GM15510 (cell line): Measurements from ENCODE around the gene ROMO1.

Experiments
- POLR2A ChIP-seq: IDR thresholded peaks from 3 replicates; pipeline ENCODE4 v1.6.1; 2011; ENCODE audit warnings: borderline replicate concordance; ENCODE audit not compliant: insufficient read length; ENCODE audit errors: extremely low read depth

ROMO1 gene

GRCh38 chr20:35719717-35720116 is 20.5 kb downstream of the ROMO1 start:
- no peak for TF ChIP-seq POLR2A

DNA sequence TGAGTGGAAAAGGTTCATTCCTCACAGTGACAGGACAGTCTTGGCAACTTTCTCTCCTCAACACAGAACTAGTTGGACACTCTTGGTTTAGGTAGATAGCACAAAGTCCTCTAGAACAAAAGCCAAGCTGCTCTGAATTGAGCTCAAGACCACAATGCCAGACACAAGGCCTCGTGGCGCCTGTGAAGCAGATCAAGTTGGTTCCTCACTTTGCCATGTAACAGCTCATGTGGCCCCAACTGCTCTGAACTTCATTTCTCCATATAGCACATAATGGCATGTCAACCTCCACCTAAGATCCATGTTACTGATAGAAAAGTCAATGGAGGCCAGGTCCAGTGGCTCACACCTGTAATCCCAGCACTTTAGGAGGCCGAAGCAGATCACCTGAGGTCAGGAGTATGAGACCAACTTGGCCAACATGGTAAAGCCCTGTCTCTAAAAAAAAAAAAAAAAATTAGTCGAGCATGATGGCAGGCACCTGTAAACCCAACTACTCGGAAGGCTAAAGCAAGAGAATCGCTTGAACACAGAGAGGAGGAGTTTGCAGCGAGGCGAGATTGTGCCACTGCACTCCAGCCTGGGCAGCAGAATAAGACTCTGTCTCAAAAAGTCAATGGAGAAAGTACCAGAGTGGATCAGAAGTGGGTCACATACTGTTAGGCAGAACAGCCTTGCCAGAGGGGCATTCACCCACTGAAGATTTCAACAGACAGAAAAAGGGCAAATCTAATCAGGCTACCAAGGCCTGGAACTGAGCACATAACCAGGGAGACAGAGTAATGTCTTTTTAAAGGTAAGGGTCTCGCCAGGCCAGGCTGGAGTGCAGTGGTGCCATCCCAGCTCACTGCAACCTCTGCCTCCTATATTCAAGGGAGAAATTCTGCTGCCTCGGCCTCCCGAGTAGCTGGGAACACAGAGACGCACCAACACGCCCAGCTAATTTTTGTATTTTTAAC is 21.2 kb downstream of the ROMO1 start:
- no peak for TF ChIP-seq POLR2A

DNA sequence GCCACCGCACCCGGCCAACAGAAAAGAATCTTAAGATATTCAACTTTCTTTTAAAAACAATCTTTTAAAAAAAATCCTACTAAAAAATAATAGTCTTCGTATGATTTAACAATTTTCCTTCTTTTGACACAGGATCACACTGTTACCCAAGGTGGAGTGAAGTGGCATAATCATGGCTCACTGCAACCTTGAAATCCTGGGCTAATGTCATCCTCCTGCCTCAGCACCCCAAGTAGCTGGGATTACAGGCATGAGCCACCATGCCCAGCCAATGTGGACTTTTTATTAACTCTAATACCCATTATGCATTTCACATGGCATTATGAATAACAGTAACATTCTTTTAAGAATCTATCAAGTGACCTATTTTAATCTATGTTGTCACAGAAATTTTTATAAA is 22.0 kb downstream of the ROMO1 start:
- TF ChIP-seq POLR2A: no peak

- no peak for TF ChIP-seq POLR2A
Observed at GRCh38 chr20:35721621-35722020, 22.4 kb downstream of the ROMO1 start.

- no peak for TF ChIP-seq POLR2A
Observed at GRCh38 chr20:35724321-35725230, 25.4 kb downstream of the ROMO1 start.

DNA sequence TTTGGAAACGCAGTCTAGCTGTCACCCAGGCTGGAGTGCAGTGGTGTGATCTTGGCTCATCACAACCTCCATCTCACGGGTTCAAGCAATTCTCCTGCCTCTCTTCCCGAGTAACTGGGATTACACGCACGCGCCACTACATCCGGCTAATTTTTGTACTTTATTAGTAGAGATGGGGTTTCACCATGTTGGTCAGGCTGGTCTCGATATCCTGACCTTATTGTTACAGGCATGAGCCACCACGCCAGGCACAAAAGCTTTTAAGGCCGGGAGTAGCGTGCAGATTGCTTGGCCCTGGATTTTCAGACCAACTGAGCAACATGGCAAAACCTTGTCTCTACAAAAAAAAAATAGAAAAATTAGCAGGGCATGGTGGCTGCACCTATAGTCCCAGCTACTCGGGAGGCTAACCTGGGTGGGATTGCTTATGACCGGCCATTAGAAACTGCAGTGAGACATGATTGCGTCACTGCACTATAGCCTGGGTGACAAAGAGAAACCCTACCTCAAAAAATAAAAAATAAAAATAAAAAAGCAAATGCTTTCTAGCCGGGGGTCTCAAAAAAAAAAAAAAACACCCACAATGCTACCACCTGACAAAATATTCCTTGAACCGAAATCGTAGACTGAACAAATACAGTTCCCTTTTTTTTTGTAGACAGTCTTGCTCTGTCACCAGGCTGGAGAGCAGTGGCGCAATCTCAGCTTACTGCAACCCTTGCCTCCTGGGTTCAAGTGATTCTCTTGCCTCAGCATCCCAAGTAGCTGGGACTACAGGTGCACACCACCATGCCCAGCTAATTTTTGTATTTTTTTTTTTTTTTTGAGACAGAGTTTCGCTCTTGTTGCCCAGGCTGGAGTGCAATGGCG is 27.9 kb downstream of the ROMO1 start:
- TF ChIP-seq POLR2A: no peak

GRCh38 chr20:35729283-35729807 is 30.1 kb downstream of the ROMO1 start:
- TF ChIP-seq POLR2A: no peak

GRCh38 chr20:35729836-35730582 is 30.8 kb downstream of the ROMO1 start:
- TF ChIP-seq POLR2A: no peak

- TF ChIP-seq POLR2A: no peak
Observed at GRCh38 chr20:35730583-35731468, 31.6 kb downstream of the ROMO1 start.

- no peak for TF ChIP-seq POLR2A
Observed at GRCh38 chr20:35731469-35731788, 32.2 kb downstream of the ROMO1 start.

GRCh38 chr20:35731862-35732643 is 32.8 kb downstream of the ROMO1 start:
- TF ChIP-seq POLR2A: no peak

- TF ChIP-seq POLR2A: no peak
Observed at GRCh38 chr20:35732644-35732982, 33.4 kb downstream of the ROMO1 start.
